GM19324 (cell line): ENCODE measurements around the gene C1orf174.

Experiments used
- ATAC-seq: cut with Tn5 transposase; IDR thresholded peaks from one replicate; pipeline ENCODE4 v1.9.1; 2021; ENCODE audit warnings: mild to moderate bottlenecking, moderate library complexity; ENCODE audit not compliant: unreplicated experiment, low FRiP score

Gene C1orf174

GRCh38 chr1:3910857-3911845, 11.1 kb upstream of the C1orf174 start:
- ATAC-seq: no peak

DNA sequence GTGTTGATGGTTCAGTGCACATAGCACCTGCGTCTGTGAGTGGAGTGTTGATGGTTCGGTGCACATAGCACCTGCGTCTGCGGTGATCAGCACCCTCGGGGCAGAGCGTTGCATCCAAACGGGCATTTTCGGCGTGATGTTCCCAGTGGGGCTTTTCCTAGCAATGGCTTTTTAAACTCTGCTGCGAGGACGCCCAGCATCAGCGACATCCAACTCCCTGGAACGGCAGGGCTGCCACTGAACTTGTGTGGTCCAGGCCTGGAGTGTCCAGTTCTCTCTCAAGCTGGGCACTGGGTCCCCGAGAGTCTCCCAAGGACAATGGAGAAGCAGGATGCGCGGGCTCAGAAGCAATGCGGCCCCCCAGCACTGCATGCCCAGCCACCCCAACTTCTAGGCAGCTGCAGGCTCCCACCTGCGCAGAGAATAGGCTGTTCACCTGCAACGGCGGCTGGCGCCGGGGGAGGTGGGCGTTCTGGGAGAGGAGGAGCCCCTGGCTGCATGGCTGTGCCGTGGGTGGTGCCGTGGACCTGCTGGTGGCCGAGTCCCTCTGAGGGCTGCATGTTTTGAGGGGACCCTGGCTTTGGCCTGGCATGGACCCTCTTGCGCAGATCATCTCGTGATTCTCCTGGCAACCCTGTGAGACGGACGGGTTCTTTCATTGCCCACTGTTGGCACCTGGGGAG, 10.1 kb upstream of the C1orf174 start:
- no peak for ATAC-seq

GRCh38 chr1:3909615-3910014, 9.5 kb upstream of the C1orf174 start:
- no peak for ATAC-seq

- ATAC-seq: no peak
Observed at GRCh38 chr1:3908886-3909517, 8.9 kb upstream of the C1orf174 start.

- ATAC-seq: no peak
Observed at GRCh38 chr1:3907621-3908165, 7.6 kb upstream of the C1orf174 start.

GRCh38 chr1:3907031-3907534, 7.0 kb upstream of the C1orf174 start:
- no peak for ATAC-seq

- no peak for ATAC-seq
Observed at GRCh38 chr1:3906672-3907020, 6.6 kb upstream of the C1orf174 start.

DNA sequence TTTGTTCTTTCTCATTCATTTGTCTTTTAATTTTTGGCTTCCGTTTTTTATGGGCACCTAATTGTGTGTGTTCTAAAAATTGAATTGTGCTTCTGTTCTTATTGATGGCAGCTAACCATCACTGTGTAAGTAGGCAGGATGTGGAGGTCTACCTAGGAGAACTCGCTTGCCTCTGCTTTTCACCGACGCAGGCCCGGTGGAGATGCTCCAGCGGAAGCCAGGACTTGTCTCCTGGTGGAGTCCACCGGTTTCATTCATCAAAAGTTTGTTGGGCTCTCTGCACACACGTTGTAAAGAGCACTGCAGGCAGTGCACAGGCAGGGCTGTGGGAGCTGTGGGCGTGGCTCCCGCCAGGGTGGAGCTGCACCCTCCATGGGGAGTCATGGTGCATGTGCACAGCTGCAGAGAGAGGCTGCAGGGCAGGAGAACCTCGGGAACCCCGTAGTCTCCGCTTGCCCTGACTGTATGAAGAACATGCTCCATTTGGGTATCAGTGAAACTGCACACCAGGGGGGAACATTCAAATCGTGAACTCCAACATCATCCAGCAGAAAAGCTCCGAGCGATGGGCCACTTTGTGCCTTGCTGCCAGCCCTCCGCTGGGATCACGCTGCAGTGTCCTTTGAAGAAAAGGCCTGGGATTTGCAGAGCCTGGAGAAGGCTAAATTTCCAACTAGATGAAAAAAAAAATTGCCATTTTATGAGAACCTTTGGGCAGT, 6.0 kb upstream of the C1orf174 start:
- no peak for ATAC-seq

DNA sequence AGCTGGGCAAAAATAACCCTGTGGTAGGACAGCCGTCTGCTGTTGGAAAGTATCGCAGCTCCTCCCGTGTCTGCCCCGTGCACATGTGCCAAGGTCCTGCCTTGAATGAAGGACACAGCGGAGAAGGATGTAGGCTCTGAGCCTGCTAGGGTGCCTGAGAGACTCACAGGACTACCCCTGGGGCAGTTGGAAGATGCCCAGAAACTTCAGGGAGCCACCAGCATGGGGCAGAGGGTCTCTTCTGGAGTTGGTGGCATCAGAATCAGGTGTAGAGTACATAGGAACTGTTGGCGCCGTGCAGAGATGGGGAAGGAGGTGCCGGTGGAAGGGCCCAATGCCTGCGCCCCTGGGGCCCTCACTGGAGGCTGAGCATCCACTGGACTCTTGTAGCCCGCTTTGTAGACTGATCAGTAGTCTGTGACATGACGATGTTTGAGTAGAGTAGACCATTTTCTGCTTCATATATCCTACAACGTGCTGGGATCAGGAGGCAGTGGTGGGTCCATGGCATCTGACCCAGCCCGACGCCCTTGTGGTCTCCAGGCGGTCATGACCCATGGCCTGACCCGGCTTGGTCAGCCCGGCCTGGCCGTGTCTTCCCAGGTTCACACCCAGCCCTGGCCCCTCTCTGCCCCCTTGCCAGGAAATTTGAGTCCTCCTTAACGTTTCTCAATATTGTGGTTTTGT, 5.3 kb upstream of the C1orf174 start:
- ATAC-seq: no peak

DNA sequence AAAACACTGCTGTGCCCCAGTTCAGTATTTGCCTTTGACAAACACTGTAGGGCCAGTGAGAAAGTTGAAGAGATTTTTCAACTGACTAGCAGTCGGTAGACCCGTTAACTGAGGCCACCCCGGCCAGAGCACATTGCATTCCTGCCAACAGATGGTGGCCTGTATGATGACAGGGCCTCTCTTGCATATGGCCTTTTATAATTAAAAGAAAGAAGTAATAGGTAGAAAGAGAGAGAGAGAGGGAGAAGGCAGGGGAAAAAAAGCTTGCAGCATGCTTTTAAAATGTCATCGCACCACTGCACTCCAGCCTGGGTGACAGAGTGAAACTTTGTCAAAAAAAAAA, 4.7 kb upstream of the C1orf174 start:
- no peak for ATAC-seq

DNA sequence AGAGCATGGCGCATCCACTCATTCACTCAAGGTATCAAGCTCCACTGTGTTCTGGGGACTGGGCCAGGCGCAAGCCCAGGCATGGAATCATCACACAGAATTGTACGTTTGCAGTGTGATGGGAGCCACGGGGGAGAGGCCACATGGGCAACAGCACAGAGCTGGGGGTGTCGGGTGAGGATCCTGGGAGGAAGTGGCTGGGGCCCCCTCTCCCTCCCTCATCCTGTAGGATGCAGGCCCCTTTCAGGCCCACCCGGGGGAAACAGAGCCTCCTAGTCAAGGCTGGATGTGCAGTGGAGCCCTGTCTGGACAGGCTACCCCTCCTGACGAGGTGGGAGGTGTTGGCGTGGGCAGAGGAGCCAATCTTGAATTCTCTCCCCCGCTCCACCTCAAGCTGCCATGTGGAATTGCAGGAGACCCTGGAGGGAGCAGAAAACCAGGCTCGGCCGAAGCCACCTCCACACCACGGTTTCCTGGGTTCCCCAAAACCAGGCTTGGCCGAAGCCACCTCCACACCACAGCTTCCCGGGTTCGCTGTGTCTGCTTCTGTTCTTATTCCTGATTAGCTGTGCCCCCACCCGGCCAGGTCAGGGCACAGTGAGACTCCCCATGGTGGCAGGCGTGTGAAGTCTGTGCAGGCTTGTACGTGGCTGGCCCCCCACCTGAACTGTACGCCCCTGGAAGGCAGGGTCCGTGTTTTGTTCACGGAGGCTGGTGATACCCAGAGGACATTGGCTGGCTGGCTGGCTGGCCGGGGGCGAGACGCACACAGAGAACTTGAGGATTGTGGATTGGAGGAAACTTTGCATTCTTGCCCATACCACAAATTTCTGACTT, 4.2 kb upstream of the C1orf174 start:
- no peak for ATAC-seq

- no peak for ATAC-seq
Observed at GRCh38 chr1:3903141-3904005, 3.3 kb upstream of the C1orf174 start.

DNA sequence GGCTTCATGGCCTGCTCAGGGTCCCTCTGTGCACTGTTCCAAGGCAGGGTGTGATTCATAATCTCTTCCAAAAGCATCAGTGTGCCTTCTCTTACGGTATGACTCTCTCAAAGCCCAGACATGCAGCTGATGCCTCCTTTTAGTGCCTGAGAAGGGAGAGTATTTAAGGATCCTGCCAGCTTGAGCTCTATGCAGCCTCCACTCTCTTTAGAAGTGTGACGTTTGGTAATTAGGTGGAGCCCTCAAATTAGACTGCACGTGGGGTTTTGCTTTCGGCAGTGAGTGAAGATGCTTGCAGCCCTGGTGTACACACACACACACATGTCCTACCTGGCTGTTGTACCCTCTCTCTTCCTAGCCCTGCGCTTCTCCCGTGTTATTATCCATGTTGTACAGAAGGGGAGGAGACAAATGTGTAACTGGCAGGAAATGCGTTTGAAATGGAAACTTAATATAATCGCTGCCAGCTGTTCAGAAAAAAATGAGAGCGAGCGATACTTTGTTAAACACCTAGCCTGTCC, 2.6 kb upstream of the C1orf174 start:
- ATAC-seq: no peak

- no peak for ATAC-seq
Observed at GRCh38 chr1:3902111-3902511, 2.0 kb upstream of the C1orf174 start.

DNA sequence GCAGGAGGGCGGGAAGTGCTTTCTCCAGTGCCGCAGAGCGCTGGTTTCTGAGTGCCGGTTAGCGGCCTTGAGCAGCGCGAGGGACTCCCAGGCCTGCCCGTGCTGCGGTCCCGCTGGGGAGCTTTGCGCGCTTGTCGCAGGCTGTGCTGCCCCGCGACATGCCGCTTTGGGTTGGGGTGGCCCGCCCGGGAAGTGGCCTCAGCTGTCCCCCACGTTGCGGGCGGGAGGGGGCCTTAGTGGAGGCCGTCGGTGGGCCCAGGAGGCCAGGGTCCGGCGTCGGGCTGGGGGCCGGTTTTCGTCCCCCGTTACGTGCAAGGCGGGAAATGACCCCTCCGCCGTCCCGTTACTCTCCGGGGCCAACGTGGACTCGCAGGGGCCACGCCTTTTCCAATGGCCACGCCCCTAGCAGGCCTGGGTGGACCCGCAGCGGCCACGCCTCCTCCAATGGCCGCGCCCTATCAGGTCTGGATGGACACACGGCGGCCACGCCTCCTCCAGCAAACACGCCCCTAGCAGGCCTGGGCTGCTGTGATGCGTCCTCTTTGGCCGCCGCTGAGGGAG, 977 bp upstream of the C1orf174 start:
- ATAC-seq: peak; percentile 51

GRCh38 chr1:3899754-3900149, 320 bp downstream of the C1orf174 start:
- ATAC-seq: peak; percentile 1

- ATAC-seq: no peak
Observed at GRCh38 chr1:3898994-3899753, 898 bp downstream of the C1orf174 start.
